Neural crest cell (in vitro differentiated cells): Measurements from ENCODE around the gene NUP93. TPM values are rescaled to one million over a fixed set of nuclear protein-coding genes. Genes with fewer than 3 reads are reported as not detected.
A peak's percentile ranks its signal among the peaks of the same experiment; 100 is the strongest.

Experiments used
- DNase-seq: peaks from one replicate; pipeline ENCODE4 v3.0.0; 2021; ENCODE audit warnings: low read depth, mixed read lengths, low spot score
- H3K27ac Mint-ChIP-seq: one replicate; pipeline ENCODE4 v1.8.0; 2021; ENCODE audit warnings: mild to moderate bottlenecking, mixed read lengths; ENCODE audit not compliant: unreplicated experiment
- H3K27me3 Mint-ChIP-seq: 2 replicates; pipeline ENCODE4 v1.8.0; 2021; ENCODE audit warnings: low read depth, mild to moderate bottlenecking, mixed read lengths
- H3K36me3 Mint-ChIP-seq: 2 replicates; pipeline ENCODE4 v1.8.0; 2021; ENCODE audit warnings: low read depth, mild to moderate bottlenecking, mixed read lengths
- H3K4me1 Mint-ChIP-seq: 2 replicates; pipeline ENCODE4 v1.8.0; 2021; ENCODE audit warnings: mixed read lengths
- H3K4me3 Mint-ChIP-seq: one replicate; pipeline ENCODE4 v1.8.0; 2021; ENCODE audit warnings: mild to moderate bottlenecking, mixed read lengths
- H3K9me3 Mint-ChIP-seq: 2 replicates; pipeline ENCODE4 v1.8.0; 2021; ENCODE audit warnings: mixed read lengths
- long read RNA-seq: library from polyadenylated mRNA; unstranded; transcript quantifications from one replicate; pipeline ENCODE4 v2.0.0, GENCODE V29; 2020
- total RNA-seq: library from RNA; stranded (reverse); gene quantifications from 2 replicates; pipeline ENCODE4 v1.2.1, GENCODE V29; 2021
- TF ChIP-seq, protein P1 (sequence below): fragments of 200-600 bp; sonication (generic); conservative IDR thresholded peaks from 2 replicates; pipeline ENCODE4 v1.5.0; 2021; ENCODE audit warnings: antibody characterized with exemption, mild to moderate bottlenecking

NUP93 gene
- 151 and 152 TPM in 2 replicates for total RNA-seq
- long read RNA-seq, transcript NUP93-201 (22 exons, 2,741 nt): major isoform, 538 of 647 reads
- long read RNA-seq, partial matches to known transcripts: 36 of 647 reads
- long read RNA-seq, other reads (novel, unspliced or antisense): 66 of 647 reads

DNA sequence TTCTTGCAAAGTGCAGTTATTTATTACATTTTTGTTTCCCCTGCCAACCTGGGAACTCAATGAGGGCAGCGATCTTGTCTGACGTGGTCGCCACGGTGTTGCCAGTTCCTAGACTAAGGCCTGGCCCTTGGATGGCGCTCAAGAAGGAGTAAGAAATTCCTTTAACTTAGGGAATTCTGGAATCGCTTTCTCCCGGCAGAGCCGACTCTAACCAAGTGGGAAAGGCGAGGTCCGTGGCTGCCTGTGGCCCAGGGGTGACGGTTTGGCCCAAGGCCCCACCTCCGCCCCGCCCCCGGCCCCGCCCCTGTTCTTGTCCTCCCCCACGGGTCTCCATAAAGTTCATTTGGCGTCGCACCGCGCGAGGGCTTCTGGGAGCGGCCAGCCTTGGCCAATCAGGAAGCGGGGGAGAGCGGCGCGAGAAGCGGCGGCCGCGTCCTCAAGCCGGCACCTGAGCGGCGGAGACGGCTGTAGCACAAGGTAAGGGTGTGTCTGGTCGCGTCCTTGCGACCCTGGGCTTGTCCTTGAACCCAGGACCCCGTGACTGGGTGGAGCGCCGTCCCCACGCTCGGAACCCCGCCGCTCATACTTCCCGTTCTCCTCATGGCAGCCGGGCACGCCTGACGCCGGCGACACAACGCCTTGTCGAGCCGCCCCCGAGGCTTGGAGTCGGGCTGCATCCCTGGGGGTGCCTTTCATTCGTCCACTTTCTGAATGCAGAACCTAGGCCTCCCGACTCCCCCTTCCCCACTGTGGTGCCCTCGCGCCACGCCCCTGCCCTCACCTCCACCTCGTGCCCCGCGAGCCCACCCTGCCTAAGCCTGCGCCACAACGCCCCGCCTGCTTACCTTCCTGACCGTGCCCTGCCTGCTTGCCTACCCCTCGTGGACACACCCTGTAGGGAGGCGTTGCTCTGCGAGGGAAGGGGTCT is at the start of gene NUP93:
Gene NUP93, plus strand, starts transcription at position 395 of the 928 bp plus-strand sequence. CDS start 18,119 bp downstream, outside the sequence.
- Mint-ChIP-seq H3K4me3 (no peak within 1 kb of the TSS), H3K27me3 (no peaks in the 10 kb centered on the region)

DNA sequence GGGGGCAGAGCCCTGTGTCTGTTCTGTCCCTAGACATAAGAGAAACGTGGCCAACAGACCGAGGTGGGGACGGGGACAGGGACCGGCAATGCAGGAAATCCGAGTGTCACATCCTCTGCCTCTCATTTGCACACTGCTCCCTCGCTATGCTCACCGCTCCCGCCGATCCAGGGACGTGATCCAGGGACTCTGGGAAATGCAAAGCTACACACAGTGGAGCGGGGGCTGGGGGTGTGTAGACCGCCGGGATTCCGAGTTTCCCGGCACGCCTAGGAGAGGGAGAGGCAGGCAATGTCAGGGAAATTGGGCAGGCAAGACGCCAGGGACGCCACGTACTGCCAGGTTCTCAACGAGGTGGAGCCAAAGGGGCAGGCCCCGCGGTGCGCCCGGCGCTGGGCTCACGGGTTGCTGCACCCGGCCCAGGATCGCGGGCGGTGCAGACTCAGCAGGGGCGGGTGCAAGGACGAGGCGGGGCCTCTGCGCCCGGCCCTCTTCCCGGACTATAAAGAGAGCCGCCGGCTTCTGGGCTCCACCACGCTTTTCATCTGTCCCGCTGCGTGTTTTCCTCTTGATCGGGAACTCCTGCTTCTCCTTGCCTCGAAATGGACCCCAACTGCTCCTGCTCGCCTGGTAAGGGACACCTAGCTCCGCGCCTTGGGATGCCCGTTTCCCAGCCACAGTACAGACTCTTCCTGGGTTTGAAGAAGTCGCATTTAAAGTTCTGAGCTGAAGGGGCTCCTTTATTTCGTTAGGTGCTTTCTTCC is 47.8 kb upstream of the NUP93 start, which contains the start of gene MT1X:
Gene MT1X, plus strand, starts transcription at position 532 of the 764 bp plus-strand sequence. Its CDS starts 71 bp downstream, at position 603.
- H3K27me3 Mint-ChIP-seq: peaks cover 14% of the 10 kb centered on the region
- H3K9me3 Mint-ChIP-seq: peaks cover 3% of the 10 kb centered on the region
- peak within 1 kb of the TSS; percentile 89 for H3K4me3 Mint-ChIP-seq
- peak; percentile 72 for DNase-seq
- peak within 1 kb of the TSS; percentile 95 for H3K27ac Mint-ChIP-seq
- peaks cover 14% of the 10 kb centered on the region for H3K4me1 Mint-ChIP-seq
- no peaks in the 10 kb centered on the region for H3K36me3 Mint-ChIP-seq
- TF ChIP-seq, protein P1, sequence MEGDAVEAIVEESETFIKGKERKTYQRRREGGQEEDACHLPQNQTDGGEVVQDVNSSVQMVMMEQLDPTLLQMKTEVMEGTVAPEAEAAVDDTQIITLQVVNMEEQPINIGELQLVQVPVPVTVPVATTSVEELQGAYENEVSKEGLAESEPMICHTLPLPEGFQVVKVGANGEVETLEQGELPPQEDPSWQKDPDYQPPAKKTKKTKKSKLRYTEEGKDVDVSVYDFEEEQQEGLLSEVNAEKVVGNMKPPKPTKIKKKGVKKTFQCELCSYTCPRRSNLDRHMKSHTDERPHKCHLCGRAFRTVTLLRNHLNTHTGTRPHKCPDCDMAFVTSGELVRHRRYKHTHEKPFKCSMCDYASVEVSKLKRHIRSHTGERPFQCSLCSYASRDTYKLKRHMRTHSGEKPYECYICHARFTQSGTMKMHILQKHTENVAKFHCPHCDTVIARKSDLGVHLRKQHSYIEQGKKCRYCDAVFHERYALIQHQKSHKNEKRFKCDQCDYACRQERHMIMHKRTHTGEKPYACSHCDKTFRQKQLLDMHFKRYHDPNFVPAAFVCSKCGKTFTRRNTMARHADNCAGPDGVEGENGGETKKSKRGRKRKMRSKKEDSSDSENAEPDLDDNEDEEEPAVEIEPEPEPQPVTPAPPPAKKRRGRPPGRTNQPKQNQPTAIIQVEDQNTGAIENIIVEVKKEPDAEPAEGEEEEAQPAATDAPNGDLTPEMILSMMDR: no peak

More for the DNA sequence above, at the start of gene NUP93:
- Mint-ChIP-seq H3K27ac (peak within 1 kb of the TSS; percentile 84), H3K36me3 (no peaks in the 10 kb centered on the region), H3K4me1 (peaks cover 12% of the 10 kb centered on the region), H3K9me3 (no peaks in the 10 kb centered on the region)
- TF ChIP-seq, protein P1: no peak
- DNase-seq: peak; percentile 77

DNA sequence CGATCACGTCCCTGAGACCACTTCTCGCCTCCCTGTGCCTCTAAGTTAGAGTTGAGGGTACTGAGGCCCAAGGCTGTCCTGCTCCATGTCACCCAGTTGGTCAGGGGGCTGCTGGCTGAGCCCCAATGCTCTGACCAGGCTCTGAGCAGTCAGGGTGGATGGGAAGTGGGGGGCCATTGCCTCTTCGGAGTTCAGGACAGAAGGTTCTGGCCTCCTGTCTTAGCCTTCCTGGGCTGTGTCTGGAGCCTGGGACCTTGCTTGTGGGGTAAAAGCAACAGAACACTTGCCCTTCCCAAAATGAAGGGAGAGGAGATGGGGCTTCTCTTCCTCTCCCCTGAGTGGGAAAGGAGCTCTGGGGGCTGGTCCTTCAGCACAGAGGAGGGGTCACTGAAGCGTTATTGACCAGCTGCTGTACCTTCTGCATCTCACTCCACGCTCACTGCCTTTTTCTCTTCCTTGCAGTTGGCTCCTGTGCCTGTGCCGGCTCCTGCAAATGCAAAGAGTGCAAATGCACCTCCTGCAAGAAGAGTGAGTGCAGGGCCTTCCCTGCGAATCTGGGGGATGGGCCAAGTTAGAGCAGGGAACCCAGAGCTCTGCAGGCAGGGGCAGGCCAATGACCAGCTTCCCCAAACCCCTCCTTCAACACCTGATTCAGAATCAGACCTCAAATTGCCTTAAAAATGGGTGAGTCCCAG is 47.1 kb upstream of the NUP93 start:
- H3K4me1 Mint-ChIP-seq: peaks cover 14% of the 10 kb centered on the region
- peaks cover 4% of the 10 kb centered on the region for H3K9me3 Mint-ChIP-seq
- H3K36me3 Mint-ChIP-seq: no peaks in the 10 kb centered on the region
- peak overlapping the region; percentile 89 for H3K4me3 Mint-ChIP-seq
- no peak overlapping the region for H3K27ac Mint-ChIP-seq
- TF ChIP-seq, protein P1: no peak
- peaks cover 8% of the 10 kb centered on the region for H3K27me3 Mint-ChIP-seq
- DNase-seq: no peak

DNA sequence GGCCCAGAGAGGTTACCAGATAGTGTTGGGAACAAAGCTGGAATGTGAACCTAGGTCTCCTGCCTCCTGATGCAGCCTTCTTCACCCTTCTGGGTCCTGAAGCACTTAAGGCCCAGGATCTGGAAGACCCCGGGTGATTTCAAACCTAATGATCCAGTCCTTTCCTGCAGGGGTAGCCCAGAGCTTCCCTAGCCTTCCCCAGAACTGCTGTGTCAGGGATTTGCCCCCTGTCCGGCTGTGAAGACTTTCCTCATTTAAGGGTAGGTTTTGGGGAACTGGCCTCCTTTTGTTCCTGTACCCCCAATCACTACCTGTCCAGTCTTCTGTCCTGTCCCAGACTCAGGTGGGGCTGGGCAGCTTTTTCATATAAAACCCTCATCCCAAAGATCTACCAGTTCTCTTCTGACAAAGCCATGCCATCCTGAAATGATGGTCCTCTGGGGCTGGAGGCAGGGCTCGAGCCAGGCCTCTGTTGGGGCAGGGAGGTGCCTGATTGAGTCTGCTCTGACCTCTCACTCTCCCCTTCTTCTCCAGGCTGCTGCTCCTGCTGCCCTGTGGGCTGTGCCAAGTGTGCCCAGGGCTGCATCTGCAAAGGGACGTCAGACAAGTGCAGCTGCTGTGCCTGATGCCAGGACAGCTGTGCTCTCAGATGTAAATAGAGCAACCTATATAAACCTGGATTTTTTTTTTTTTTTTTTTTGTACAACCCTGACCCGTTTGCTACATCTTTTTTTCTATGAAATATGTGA is 46.3 kb upstream of the NUP93 start:
- peaks cover 6% of the 10 kb centered on the region for H3K27me3 Mint-ChIP-seq
- no peak for DNase-seq
- H3K36me3 Mint-ChIP-seq: no peaks in the 10 kb centered on the region
- peak overlapping the region; percentile 54 for H3K4me3 Mint-ChIP-seq
- TF ChIP-seq, protein P1: no peak
- H3K27ac Mint-ChIP-seq: no peak overlapping the region
- H3K9me3 Mint-ChIP-seq: peaks cover 5% of the 10 kb centered on the region
- peaks cover 14% of the 10 kb centered on the region for H3K4me1 Mint-ChIP-seq
